Esophagus muscularis mucosa (tissue), 4 donors: ENCODE results near the gene TREM2. TPM values are rescaled to one million over a fixed set of nuclear protein-coding genes. Genes with fewer than 3 reads are reported as not detected.
A peak's percentile ranks its signal among the peaks of the same experiment; 100 is the strongest.

Experiments used
- DNase-seq: peaks from one replicate; pipeline ENCODE4 v3.0.0-alpha.2; 2017; ENCODE audit errors: extremely low spot score
- H3K27ac ChIP-seq, 4 donors: fragments of 200-600 bp; sonication (generic); replicated peaks in 1 of 4; 1 replicate in 3 of 4; 2 replicates in 1 of 4; pipeline ENCODE4 v1.5.1; 2016 to 2019; ENCODE audit warnings: mild to moderate bottlenecking in 1 of 4
- H3K27me3 ChIP-seq, 4 donors: fragments of 200-600 bp; sonication (generic); one replicate each; pipeline versions ENCODE4 v1.5.1 to v1.6.0; 2016 to 2019
- H3K36me3 ChIP-seq, 4 donors: fragments of 200-600 bp; sonication (generic); one replicate each; pipeline ENCODE4 v1.5.1; 2016 to 2019
- H3K4me1 ChIP-seq, 4 donors: fragments of 200-600 bp; sonication (generic); one replicate each; pipeline ENCODE4 v1.5.1; 2016 to 2019
- H3K4me3 ChIP-seq, 4 donors: fragments of 200-600 bp; sonication (generic); 1 replicate in 2 of 4; 2 replicates in 2 of 4; pipeline ENCODE4 v1.5.1; 2016 to 2019; ENCODE audit warnings: mild to moderate bottlenecking in 4 of 4, moderate library complexity in 1 of 4
- H3K9me3 ChIP-seq, 4 donors: fragments of 200-600 bp; sonication (generic); 1 replicate in 3 of 4; 2 replicates in 1 of 4; pipeline ENCODE4 v1.5.1; 2016 to 2019
- EP300 ChIP-seq: sonication (generic); formaldehyde crosslinking; IDR thresholded peaks from one replicate; pipeline ENCODE4 v1.6.1; 2017; ENCODE audit warnings: antibody characterized with exemption
- POLR2A ChIP-seq: fragments of 450-650 bp; IDR thresholded peaks from one replicate; pipeline ENCODE4 v1.6.1; 2017; ENCODE audit warnings: antibody characterized with exemption, moderate library complexity, mild to moderate bottlenecking, low read depth
- POLR2AphosphoS5 ChIP-seq, 2 donors: sonication (generic); formaldehyde crosslinking; IDR thresholded peaks; one replicate each; pipeline ENCODE4 v1.6.1; 2017; ENCODE audit warnings: antibody characterized with exemption in 2 of 2
- WGBS: methylation state at CpG from one replicate; pipeline ENCODE4 v1.1.5; 2018; 5-methylcytosine and 5-hydroxymethylcytosine counted together
- intact Hi-C: fragments of 100-400 bp; cut with DNase I; formaldehyde crosslinking; loops from one replicate; pipeline ENCODE4 v1.15.1; 2023
- total RNA-seq, 4 donors: library from RNA; depleted of rRNA; stranded (reverse); fragments of >200 nt; gene quantifications; one replicate each; pipeline versions ENCODE4 v1.1.0 to v1.2.1, GENCODE V29; 2016
- TF ChIP-seq, protein P1 (sequence below), 3 experiments: fragments of 200-600 bp in 2 of 3; fragments of 450-650 bp in 1 of 3; sonication (generic) in 2 of 3; IDR thresholded peaks; one replicate each; pipeline ENCODE4 v1.5.1; 2017 to 2019; ENCODE audit warnings: antibody characterized with exemption in 3 of 3, mild to moderate bottlenecking in 2 of 3, moderate library complexity in 1 of 3

Gene TREM2
- total RNA-seq, 4 donors from 2014 or later, result 1.6 to 1.8 (median 1.6) TPM

DNA sequence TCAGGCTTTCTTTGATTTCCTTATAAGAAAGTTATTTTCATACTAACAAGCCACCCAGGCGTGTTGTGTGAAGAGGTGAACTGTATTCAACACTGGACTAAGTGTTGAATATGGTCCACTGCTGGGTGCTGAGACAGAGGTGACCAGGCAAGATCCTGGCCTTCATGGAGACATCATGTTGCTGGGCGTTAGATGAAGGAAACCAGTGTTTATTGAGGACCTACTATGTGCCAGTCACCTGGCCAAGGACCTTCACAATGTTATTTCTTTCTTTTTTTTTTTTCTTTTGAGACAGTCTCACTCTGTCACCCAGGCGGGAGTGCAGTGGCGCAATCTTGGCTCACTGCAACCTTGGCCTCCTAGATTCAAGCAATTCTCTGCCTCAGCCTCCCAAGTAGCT lies 6.9 kb downstream of the TREM2 start:
- H3K4me3 ChIP-seq, result no peak overlapping the region
- H3K4me1 ChIP-seq, result peaks cover 0 to 9% (median 4%) of the 10 kb centered on the region in 4 donors
- intact Hi-C loops, result no loop called here
- no peak overlapping the region for H3K27ac ChIP-seq
- no peak for DNase-seq
- H3K9me3 ChIP-seq, result no peaks in the 10 kb centered on the region
- 93% methylated on average over 4 of the region's 4 CpGs for WGBS
- TF ChIP-seq, protein P1, sequence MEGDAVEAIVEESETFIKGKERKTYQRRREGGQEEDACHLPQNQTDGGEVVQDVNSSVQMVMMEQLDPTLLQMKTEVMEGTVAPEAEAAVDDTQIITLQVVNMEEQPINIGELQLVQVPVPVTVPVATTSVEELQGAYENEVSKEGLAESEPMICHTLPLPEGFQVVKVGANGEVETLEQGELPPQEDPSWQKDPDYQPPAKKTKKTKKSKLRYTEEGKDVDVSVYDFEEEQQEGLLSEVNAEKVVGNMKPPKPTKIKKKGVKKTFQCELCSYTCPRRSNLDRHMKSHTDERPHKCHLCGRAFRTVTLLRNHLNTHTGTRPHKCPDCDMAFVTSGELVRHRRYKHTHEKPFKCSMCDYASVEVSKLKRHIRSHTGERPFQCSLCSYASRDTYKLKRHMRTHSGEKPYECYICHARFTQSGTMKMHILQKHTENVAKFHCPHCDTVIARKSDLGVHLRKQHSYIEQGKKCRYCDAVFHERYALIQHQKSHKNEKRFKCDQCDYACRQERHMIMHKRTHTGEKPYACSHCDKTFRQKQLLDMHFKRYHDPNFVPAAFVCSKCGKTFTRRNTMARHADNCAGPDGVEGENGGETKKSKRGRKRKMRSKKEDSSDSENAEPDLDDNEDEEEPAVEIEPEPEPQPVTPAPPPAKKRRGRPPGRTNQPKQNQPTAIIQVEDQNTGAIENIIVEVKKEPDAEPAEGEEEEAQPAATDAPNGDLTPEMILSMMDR (IDR thresholded peaks at IDR 0.05), result no peak
- no peak for TF ChIP-seq EP300
- no peak for TF ChIP-seq POLR2A
- TF ChIP-seq POLR2AphosphoS5 (IDR thresholded peaks at IDR 0.05), result no peak
- H3K27me3 ChIP-seq, result peaks cover 0 to 17% (median 0%) of the 10 kb centered on the region in 4 donors
- H3K36me3 ChIP-seq, result no peaks in the 10 kb centered on the region

DNA sequence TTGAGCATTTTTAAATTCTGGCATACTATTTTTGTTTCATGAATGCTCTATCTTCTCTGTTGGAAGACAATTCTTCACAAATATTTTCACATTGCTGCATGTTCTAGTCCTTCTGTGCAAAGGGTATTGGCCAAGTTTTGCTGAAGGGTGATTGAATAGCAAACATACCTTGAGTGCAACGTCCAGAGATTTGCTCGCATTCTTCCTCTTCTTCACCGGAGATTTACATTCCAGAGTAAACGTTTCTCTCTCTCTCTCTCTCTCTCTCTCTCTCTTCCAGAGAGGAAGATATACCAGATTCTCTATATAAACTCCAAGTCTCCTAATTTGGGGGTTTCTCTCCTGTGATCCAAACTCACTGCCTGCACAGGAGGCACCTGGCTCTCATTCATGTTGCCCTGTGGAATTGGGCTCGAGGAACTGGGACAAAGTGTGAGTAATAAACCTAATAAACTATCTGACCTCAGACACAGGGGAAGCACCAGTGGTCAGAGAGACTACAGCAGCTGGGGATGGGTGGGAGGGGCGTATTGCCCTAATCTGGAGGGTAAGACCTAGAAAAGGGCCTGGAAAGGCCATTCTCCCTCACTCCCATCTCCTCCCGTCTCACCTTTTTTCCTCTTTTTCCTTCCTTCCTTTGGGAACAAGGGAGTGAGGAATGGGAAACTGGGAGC lies 7.6 kb downstream of the TREM2 start:
- peak; percentile 66 for DNase-seq
- intact Hi-C loops, result no loop called here

DNA sequence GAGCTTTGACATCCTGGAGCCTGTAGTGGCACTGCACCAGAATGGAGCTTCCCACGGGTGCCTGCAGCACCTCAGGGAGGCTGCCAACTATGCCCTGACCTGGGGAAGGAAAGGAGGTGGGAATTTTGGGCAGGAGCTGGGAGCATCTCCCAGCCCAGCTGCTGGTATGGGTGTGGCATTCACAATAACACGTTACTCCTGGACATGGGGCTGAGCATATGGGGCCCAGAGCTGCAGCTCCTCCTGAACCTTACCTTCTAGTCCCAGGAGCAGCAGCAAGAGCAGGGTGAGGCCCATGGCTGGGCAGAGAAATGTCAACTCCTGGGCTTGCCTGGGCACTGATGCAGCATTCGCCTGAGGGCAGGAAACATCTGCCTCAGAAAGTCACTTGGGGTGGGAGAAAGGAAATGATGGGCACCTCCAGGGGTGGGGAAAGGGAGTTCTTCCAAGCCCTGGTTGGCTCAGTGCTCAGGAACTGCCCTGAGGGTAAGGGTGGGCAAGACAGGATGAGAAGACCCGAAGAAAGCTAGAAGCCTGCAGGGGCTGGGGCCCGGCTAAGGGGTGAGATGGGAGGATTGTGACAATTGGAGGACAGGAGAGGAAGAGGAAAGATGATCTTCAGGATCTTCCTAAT lies 8.8 kb downstream of the TREM2 start, which contains the start of gene TREML1:
Gene TREML1 (minus strand): TSS at position 356 of the 634 bp plus-strand sequence. CDS start 59 bp downstream, at position 297.
- Histone ChIP-seq H3K4me3 (no peak within 1 kb of the TSS), H3K4me1 (peaks cover 0 to 9% (median 4%) of the 10 kb centered on the region in 4 donors), H3K9me3 (no peaks in the 10 kb centered on the region), H3K27me3 (no peaks in the 10 kb centered on the region), H3K36me3 (peaks cover 0 to under 1% (median 0%) of the 10 kb centered on the region in 4 donors), H3K27ac (no peak within 1 kb of the TSS)
- DNase-seq, result peak; percentile 86
- TF ChIP-seq, protein P1 (IDR thresholded peaks at IDR 0.05), result no peak
- TF ChIP-seq POLR2A (no peak), POLR2AphosphoS5 (IDR thresholded peaks at IDR 0.05) (no peak), EP300 (no peak)
- intact Hi-C loops, result no loop called here
- 73% methylated on average over 5 of the region's 5 CpGs for WGBS

More for the DNA sequence above, 7.6 kb downstream of the TREM2 start:
- TF ChIP-seq, protein P1 (IDR thresholded peaks at IDR 0.05), result no peak
- TF ChIP-seq EP300 (no peak), POLR2AphosphoS5 (IDR thresholded peaks at IDR 0.05) (no peak), POLR2A (no peak)
- 49% methylated on average over 7 of the region's 7 CpGs for WGBS
- H3K27ac ChIP-seq, result no peak overlapping the region
- H3K9me3 ChIP-seq, result no peaks in the 10 kb centered on the region
- H3K4me3 ChIP-seq, result no peak overlapping the region
- H3K27me3 ChIP-seq, result peaks cover 0 to 10% (median 0%) of the 10 kb centered on the region in 4 donors
- no peaks in the 10 kb centered on the region for H3K36me3 ChIP-seq
- peaks cover 0 to 9% (median 4%) of the 10 kb centered on the region in 4 donors for H3K4me1 ChIP-seq

GRCh38 chr6:41153451-41153850 lies 9.5 kb downstream of the TREM2 start:
- Histone ChIP-seq H3K27me3 (no peaks in the 10 kb centered on the region), H3K4me3 (no peak overlapping the region), H3K27ac (no peak overlapping the region), H3K9me3 (no peaks in the 10 kb centered on the region), H3K4me1 (peaks cover 0 to 9% (median 4%) of the 10 kb centered on the region in 4 donors), H3K36me3 (peaks cover 0 to 3% (median 0%) of the 10 kb centered on the region in 4 donors)
- intact Hi-C loops, result no loop called here
- no peak for DNase-seq
- TF ChIP-seq EP300, result no peak
- 83% methylated on average over 4 of the region's 4 CpGs for WGBS

- no peak overlapping the region for H3K4me3 ChIP-seq
- peaks cover 0 to 8% (median 4%) of the 10 kb centered on the region in 4 donors for H3K4me1 ChIP-seq
- peak; percentile 62 for DNase-seq
- peaks cover 0 to 3% (median 0%) of the 10 kb centered on the region in 4 donors for H3K36me3 ChIP-seq
- H3K27me3 ChIP-seq, result no peaks in the 10 kb centered on the region
- no peak overlapping the region for H3K27ac ChIP-seq
- TF ChIP-seq, protein P1 (IDR thresholded peaks at IDR 0.05), result no peak
- no peak for TF ChIP-seq POLR2A
- TF ChIP-seq POLR2AphosphoS5 (IDR thresholded peaks at IDR 0.05), result no peak
- TF ChIP-seq EP300, result no peak
- intact Hi-C loops, result no loop called here
- WGBS, result 100% methylated on average over 1 of the region's 1 CpG
- H3K9me3 ChIP-seq, result no peaks in the 10 kb centered on the region
Observed at GRCh38 chr6:41150671-41151070, 12.2 kb downstream of the TREM2 start.
